A549 (cell line): Measurements from ENCODE around the gene TLR6.

Experiments used
- CTCF ChIP-seq: fragments of >200 bp; sonication (Bioruptor Twin); formaldehyde crosslinking; IDR thresholded peaks from 3 replicates; pipeline ENCODE4 v1.5.1; 2016
- EP300 ChIP-seq, 2 experiments: fragments of >200 bp; sonication (Bioruptor Twin); formaldehyde crosslinking; IDR thresholded peaks; 2 replicates in 1 of 2; 3 replicates in 1 of 2; pipeline ENCODE4 v1.6.1; 2016 to 2017
- POLR2AphosphoS2 ChIP-seq: conservative IDR thresholded peaks from 2 replicates; pipeline ENCODE4 v1.6.1; 2012; ENCODE audit warnings: low read length, improper control_type of control experiment, inconsistent platforms
- SMC3 ChIP-seq: fragments of >200 bp; sonication (Bioruptor Twin); formaldehyde crosslinking; IDR thresholded peaks from 3 replicates; pipeline ENCODE4 v1.6.1; 2018; ENCODE audit warnings: inconsistent platforms

- TF ChIP-seq SMC3 (no peak), EP300 (IDR thresholded peaks at IDR 0.05) (no peak), POLR2AphosphoS2 (no peak), CTCF (no peak)
These were observed 25.0 kb downstream of the TLR6 start for GRCh38 chr4:38831653-38832052.
